Measurements from ENCODE around the gene URB2.

The URB2 gene

GRCh38 chr1:229645324-229645993, 19.4 kb downstream of the URB2 start:
- no peak for DNase-seq (ENCODE audit: low spot score)

GRCh38 chr1:229648406-229648805, 22.4 kb downstream of the URB2 start:
- DNase-seq (ENCODE audit: low spot score) = no peak

GRCh38 chr1:229650045-229650444, 24.0 kb downstream of the URB2 start:
- DNase-seq (ENCODE audit: low spot score) = no peak

- DNase-seq (ENCODE audit: low spot score) = no peak
These were observed 25.5 kb downstream of the URB2 start for GRCh38 chr1:229651546-229651945.

- no peak for DNase-seq (ENCODE audit: low spot score)
These were observed 27.4 kb downstream of the URB2 start for GRCh38 chr1:229653420-229653819.

- no peak for DNase-seq (ENCODE audit: low spot score)
These were observed 29.7 kb downstream of the URB2 start for GRCh38 chr1:229655781-229656180.

- DNase-seq (ENCODE audit: low spot score) = no peak
These were observed 32.1 kb downstream of the URB2 start for GRCh38 chr1:229657993-229658755.

- peak; percentile 78 for DNase-seq (ENCODE audit: low spot score)
These were observed 35.2 kb downstream of the URB2 start for GRCh38 chr1:229661022-229661877.

GRCh38 chr1:229661897-229662296, 35.9 kb downstream of the URB2 start:
- DNase-seq (ENCODE audit: low spot score) = no peak

GRCh38 chr1:229664133-229664689, 38.2 kb downstream of the URB2 start:
- DNase-seq (ENCODE audit: low spot score) = no peak

GRCh38 chr1:229665912-229666558, 40.0 kb downstream of the URB2 start:
- no peak for DNase-seq (ENCODE audit: low spot score)

GRCh38 chr1:229666585-229666984, 40.5 kb downstream of the URB2 start:
- DNase-seq (ENCODE audit: low spot score) = no peak

- DNase-seq (ENCODE audit: low spot score) = no peak
These were observed 43.3 kb downstream of the URB2 start for GRCh38 chr1:229669333-229669732.

GRCh38 chr1:229671310-229671709, 45.3 kb downstream of the URB2 start:
- no peak for DNase-seq (ENCODE audit: low spot score)

- no peak for DNase-seq (ENCODE audit: low spot score)
These were observed 46.2 kb downstream of the URB2 start for GRCh38 chr1:229672246-229672645.

- DNase-seq (ENCODE audit: low spot score) = no peak
These were observed 48.0 kb downstream of the URB2 start for GRCh38 chr1:229674042-229674441.

- DNase-seq (ENCODE audit: low spot score) = no peak
These were observed 49.3 kb downstream of the URB2 start for GRCh38 chr1:229675396-229675795.

- no peak for DNase-seq (ENCODE audit: low spot score)
These were observed 59.1 kb downstream of the URB2 start for GRCh38 chr1:229685149-229685548.

GRCh38 chr1:229689273-229689672, 63.2 kb downstream of the URB2 start:
- DNase-seq (ENCODE audit: low spot score) = no peak

- DNase-seq (ENCODE audit: low spot score) = no peak
These were observed 63.9 kb downstream of the URB2 start for GRCh38 chr1:229689904-229690303.

- no peak for DNase-seq (ENCODE audit: low spot score)
These were observed 64.6 kb downstream of the URB2 start for GRCh38 chr1:229690662-229691061.

- no peak for DNase-seq (ENCODE audit: low spot score)
These were observed 65.3 kb downstream of the URB2 start for GRCh38 chr1:229691362-229691761.

Data from HuH-7.5 (cell line).